ENCODE results near the gene ID3.

Gene ID3

DNA sequence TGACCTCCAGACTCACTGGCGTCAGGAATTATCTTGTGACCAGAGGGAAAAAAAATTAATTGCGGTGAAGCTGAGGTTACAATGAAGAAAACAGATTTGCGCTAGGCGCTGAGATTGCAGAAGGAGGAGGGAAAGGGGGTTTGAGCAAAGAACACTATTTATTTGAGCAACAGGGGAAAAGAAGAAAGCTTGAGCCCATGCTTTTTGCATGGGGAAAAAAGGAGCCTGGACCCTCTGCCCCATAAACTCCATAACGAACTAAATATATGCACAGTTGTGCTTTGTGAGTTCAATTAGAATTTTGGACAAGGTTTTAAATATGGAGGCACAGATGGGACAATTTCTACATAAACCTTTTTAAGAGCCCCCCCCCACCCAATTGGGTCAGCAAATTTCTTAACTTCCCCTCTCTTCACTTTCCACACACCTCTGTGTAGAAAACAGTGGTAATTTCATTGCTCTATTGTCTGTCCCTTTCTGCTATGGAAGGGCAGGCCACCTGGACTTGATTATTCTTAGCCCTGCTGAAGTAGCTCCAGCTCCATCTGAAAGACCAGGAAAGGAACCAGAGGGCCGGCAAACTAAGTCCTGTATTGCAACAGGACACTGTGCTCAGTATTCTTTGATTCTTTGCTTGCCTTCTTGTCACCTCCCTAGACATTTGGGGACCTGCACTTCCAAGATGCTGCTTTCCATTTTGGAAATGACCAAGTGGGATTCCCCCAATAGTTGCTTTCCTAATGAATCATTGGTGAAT lies 862 bp upstream of the ID3 start:
- TF ChIP-seq, protein P1, sequence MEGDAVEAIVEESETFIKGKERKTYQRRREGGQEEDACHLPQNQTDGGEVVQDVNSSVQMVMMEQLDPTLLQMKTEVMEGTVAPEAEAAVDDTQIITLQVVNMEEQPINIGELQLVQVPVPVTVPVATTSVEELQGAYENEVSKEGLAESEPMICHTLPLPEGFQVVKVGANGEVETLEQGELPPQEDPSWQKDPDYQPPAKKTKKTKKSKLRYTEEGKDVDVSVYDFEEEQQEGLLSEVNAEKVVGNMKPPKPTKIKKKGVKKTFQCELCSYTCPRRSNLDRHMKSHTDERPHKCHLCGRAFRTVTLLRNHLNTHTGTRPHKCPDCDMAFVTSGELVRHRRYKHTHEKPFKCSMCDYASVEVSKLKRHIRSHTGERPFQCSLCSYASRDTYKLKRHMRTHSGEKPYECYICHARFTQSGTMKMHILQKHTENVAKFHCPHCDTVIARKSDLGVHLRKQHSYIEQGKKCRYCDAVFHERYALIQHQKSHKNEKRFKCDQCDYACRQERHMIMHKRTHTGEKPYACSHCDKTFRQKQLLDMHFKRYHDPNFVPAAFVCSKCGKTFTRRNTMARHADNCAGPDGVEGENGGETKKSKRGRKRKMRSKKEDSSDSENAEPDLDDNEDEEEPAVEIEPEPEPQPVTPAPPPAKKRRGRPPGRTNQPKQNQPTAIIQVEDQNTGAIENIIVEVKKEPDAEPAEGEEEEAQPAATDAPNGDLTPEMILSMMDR (IDR thresholded peaks at IDR 0.05; ENCODE audit: control insufficient read depth, insufficient read depth, low read depth, low read length, missing control alignments): no peak
- no peak for DNase-seq (ENCODE audit: low read depth)
- peak overlapping the region; percentile 30 for H3K4me3 ChIP-seq (ENCODE audit: control insufficient read depth, low read depth, low read length)

- no peak for DNase-seq (ENCODE audit: low read depth)
- TF ChIP-seq, protein P1 (IDR thresholded peaks at IDR 0.05; ENCODE audit: control insufficient read depth, insufficient read depth, low read depth, low read length, missing control alignments): no peak
- H3K4me3 ChIP-seq (ENCODE audit: control insufficient read depth, low read depth, low read length): peak overlapping the region; percentile 84
These were observed 497 bp downstream of the ID3 start for GRCh38 chr1:23558872-23559135.

DNA sequence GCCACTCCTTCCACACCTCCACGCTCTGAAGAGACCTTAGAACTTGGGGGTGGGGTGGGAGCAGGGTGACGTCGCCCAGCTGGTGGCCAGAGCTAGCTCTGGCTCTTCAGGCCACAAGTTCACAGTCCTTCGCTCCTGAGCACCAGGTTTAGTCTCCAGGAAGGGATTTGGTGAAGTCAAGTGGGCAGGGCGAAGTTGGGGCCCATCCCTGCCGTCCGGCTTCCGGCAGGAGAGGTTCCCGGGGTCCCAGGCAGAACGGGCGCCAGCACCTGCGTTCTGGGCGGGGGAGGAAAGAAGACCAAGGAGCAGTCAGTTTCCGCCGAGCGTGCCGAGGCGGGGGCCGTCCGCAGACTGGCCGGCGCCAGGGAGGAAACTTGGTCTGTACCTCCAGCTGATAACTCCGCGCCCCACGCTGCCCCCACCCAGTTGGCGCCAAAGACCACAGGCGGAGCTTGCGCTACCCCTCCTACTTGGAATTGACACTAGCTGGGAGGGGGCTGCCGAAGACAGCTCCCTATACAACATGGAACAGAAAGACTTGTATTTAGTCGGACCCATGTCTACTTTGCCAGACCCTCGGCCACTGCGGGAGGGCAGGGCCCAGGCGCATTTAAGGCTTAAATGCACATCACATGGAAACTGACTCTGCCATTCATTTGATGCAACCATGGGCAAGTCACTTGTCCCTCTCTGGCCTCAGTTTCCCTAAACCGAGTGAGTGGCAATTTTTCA lies 995 bp downstream of the ID3 start:
- peak overlapping the region; percentile 84 for H3K4me3 ChIP-seq (ENCODE audit: control insufficient read depth, low read depth, low read length)
- no peak for DNase-seq (ENCODE audit: low read depth)
- TF ChIP-seq, protein P1 (IDR thresholded peaks at IDR 0.05; ENCODE audit: control insufficient read depth, insufficient read depth, low read depth, low read length, missing control alignments): no peak

- TF ChIP-seq, protein P1 (IDR thresholded peaks at IDR 0.05; ENCODE audit: control insufficient read depth, insufficient read depth, low read depth, low read length, missing control alignments): no peak
- DNase-seq (ENCODE audit: low read depth): no peak
- H3K4me3 ChIP-seq (ENCODE audit: control insufficient read depth, low read depth, low read length): peak overlapping the region; percentile 84
These were observed 1.7 kb downstream of the ID3 start for GRCh38 chr1:23557471-23558124.

- DNase-seq (ENCODE audit: low read depth): peak; percentile 64
- H3K4me3 ChIP-seq (ENCODE audit: control insufficient read depth, low read depth, low read length): peak overlapping the region; percentile 84
- TF ChIP-seq, protein P1 (IDR thresholded peaks at IDR 0.05; ENCODE audit: control insufficient read depth, insufficient read depth, low read depth, low read length, missing control alignments): no peak
These were observed 2.4 kb downstream of the ID3 start for GRCh38 chr1:23556635-23557470.

DNA sequence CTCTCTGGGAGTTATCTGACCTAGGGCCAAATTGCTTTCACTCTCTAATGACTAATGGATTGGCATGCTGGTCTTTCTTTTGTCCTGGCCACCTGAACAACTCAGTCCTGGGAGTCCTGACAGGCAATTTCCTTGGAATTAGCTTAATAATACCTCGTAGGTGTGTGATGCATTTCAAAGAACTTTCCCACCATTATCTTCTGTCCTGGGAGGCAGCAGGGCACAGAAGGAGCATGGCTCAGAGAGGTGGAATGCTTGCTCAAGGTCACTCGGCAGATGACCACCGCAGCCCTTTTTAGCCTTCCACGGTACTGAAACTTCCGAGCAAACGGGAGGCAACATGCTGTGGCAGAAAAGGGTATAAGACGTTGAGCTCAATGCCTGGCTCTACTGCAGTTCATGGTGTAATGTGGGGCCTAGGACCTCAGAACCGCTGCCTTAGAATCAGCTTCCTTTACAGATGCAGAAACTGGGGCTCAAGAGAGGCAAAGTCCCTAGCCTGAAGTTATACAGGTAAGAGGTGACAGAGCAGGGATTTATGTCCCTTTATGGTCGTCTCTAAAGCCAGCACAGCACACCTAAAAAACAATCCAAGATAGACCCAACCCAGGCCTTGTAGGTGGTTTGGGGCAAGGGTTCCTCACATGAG lies 3.2 kb downstream of the ID3 start:
- DNase-seq (ENCODE audit: low read depth): peak; percentile 73
- no peak overlapping the region; the same call in 1 of the 2 replicates for H3K4me3 ChIP-seq (ENCODE audit: control insufficient read depth, low read depth, low read length)

More for the DNA sequence above, 3.2 kb downstream of the ID3 start:
- TF ChIP-seq, protein P1 (IDR thresholded peaks at IDR 0.05; ENCODE audit: control insufficient read depth, insufficient read depth, low read depth, low read length, missing control alignments): no peak
